WTC11 (cell line): Measurements from ENCODE around the gene DDB1. TPM values are rescaled to one million over a fixed set of nuclear protein-coding genes. Genes with fewer than 3 reads are reported as not detected.

Experiments used
- ATAC-seq: fragments of 200-7000 bp; cut with Tn5 transposase; 2 replicates; pipeline ENCODE4 v1.10.0; 2021; ENCODE audit warnings: mild to moderate bottlenecking, moderate library complexity
- CTCF ChIA-PET: fragments of 300-600 bp; sonication (Branson Sonifier 250); formaldehyde crosslinking; loops from one replicate; lab custom pipeline; 2021; ENCODE audit warnings: antibody characterized with exemption; lab: Charles Lee
- POLR2A ChIA-PET: fragments of 350-600 bp; sonication (Branson Sonifier 250); formaldehyde crosslinking; loops from one replicate; lab custom pipeline; 2021; ENCODE audit warnings: antibody characterized with exemption; lab: Charles Lee
- DNase-seq: peaks from one replicate; pipeline ENCODE4 v3.0.0; 2021; ENCODE audit warnings: low spot score
- H3K27ac Mint-ChIP-seq: 2 replicates; pipeline ENCODE4 v1.8.0; 2021; ENCODE audit warnings: mixed read lengths
- H3K27me3 Mint-ChIP-seq: 2 replicates; pipeline ENCODE4 v1.8.0; 2021; ENCODE audit warnings: low read depth, mild to moderate bottlenecking, moderate library complexity, mixed read lengths
- H3K36me3 Mint-ChIP-seq: 2 replicates; pipeline ENCODE4 v1.8.0; 2021; ENCODE audit warnings: mixed read lengths
- H3K4me1 Mint-ChIP-seq: 2 replicates; pipeline ENCODE4 v1.8.0; 2022; ENCODE audit warnings: mixed read lengths
- H3K4me3 Mint-ChIP-seq: 2 replicates; pipeline ENCODE4 v1.8.0; 2021; ENCODE audit warnings: mild to moderate bottlenecking, moderate library complexity, mixed read lengths
- H3K9me3 Mint-ChIP-seq: 2 replicates; pipeline ENCODE4 v1.8.0; 2021; ENCODE audit warnings: mixed read lengths
- ATF6 ChIP-seq: sonication (generic); formaldehyde crosslinking; IDR thresholded peaks from 2 replicates; pipeline ENCODE4 v1.8.1; 2023; ENCODE audit warnings: mild to moderate bottlenecking, missing genetic modification reagents
- EMX1 ChIP-seq: fragments of 250-450 bp; sonication (Bioruptor Pico); IDR thresholded peaks from 2 replicates; pipeline ENCODE4 v1.8.0; 2021; ENCODE audit warnings: mild to moderate bottlenecking
- GABPB1 ChIP-seq: sonication (generic); formaldehyde crosslinking; IDR thresholded peaks from 2 replicates; pipeline ENCODE4 v1.8.1; 2023; ENCODE audit warnings: mild to moderate bottlenecking, missing genetic modification reagents
- SMAD4 ChIP-seq: sonication (generic); formaldehyde crosslinking; IDR thresholded peaks from 2 replicates; pipeline ENCODE4 v1.8.0; 2022; ENCODE audit warnings: mild to moderate bottlenecking, missing genetic modification reagents
- USF2 ChIP-seq: sonication (generic); formaldehyde crosslinking; IDR thresholded peaks from 2 replicates; pipeline ENCODE4 v1.8.1; 2023; ENCODE audit warnings: mild to moderate bottlenecking, missing genetic modification reagents, moderate library complexity
- ZMAT4 ChIP-seq: fragments of 250-450 bp; sonication (Bioruptor Pico); IDR thresholded peaks from 2 replicates; pipeline ENCODE4 v1.9.0; 2021; ENCODE audit warnings: mild to moderate bottlenecking
- ZNF263 ChIP-seq: sonication (generic); formaldehyde crosslinking; IDR thresholded peaks from 2 replicates; pipeline ENCODE4 v1.8.1; 2022; ENCODE audit warnings: low read depth, mild to moderate bottlenecking, moderate library complexity, missing genetic modification reagents
- ZNF532 ChIP-seq: fragments of 250-450 bp; sonication (Bioruptor Pico); IDR thresholded peaks from 2 replicates; pipeline ENCODE4 v1.9.0; 2021; ENCODE audit warnings: mild to moderate bottlenecking, borderline replicate concordance
- total RNA-seq: library from RNA; stranded (reverse); gene quantifications from 3 replicates; pipeline ENCODE4 v1.2.3, GENCODE V29; 2021
- TF ChIP-seq, protein P1 (sequence below): sonication (generic); formaldehyde crosslinking; IDR thresholded peaks from 2 replicates; pipeline ENCODE4 v1.8.0; 2022; ENCODE audit warnings: mild to moderate bottlenecking, missing genetic modification reagents
- TF ChIP-seq, protein P2 (sequence below): sonication (generic); formaldehyde crosslinking; IDR thresholded peaks from 2 replicates; pipeline ENCODE4 v1.8.0; 2023; ENCODE audit warnings: missing genetic modification reagents, mild to moderate bottlenecking, borderline replicate concordance
- TF ChIP-seq, protein P3 (sequence below): fragments of 250-450 bp; sonication (Bioruptor Pico); IDR thresholded peaks from 2 replicates; pipeline ENCODE4 v1.8.0; 2021; ENCODE audit warnings: mild to moderate bottlenecking
- TF ChIP-seq, protein P4 (sequence below): sonication (generic); formaldehyde crosslinking; IDR thresholded peaks from 2 replicates; pipeline ENCODE4 v1.8.1; 2023; ENCODE audit warnings: mild to moderate bottlenecking, moderate library complexity, missing genetic modification reagents
- TF ChIP-seq, protein P5 (sequence below): sonication (generic); formaldehyde crosslinking; IDR thresholded peaks from 2 replicates; pipeline ENCODE4 v1.8.0; 2022; ENCODE audit warnings: mild to moderate bottlenecking, missing genetic modification reagents

The DDB1 gene
- total RNA-seq, 1 experiment from 2014 or later = 316 TPM

DNA sequence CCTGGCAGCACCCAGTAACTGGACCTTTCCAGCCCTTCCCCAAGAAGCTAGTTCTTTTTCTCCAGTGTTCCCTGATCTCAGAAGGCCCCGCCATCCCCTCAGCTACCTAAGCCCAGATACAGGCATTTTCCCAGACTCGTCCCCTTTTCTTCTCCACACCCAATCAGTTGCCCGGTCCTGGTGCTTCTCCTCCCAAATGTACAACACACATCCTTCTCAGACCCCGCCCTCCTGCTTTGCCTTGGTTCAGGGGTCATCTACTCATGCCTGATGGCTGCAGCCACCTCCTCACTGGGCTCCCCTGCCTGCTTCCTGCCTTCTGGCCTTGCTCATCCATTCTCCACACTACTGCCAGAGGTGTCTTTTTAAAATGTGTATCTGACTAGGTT, 6.6 kb upstream of the DDB1 start:
- Mint-ChIP-seq H3K4me1 (peaks cover 21% of the 10 kb centered on the region), H3K9me3 (no peaks in the 10 kb centered on the region), H3K36me3 (peaks cover 10% of the 10 kb centered on the region; the same call in 1 of the 2 replicates), H3K4me3 (no peak overlapping the region), H3K27me3 (no peaks in the 10 kb centered on the region), H3K27ac (no peak overlapping the region)
- no peak for ATAC-seq
- ChIA-PET POLR2A (no interaction called here), CTCF (interaction anchor here (8.1 kb wide), 1 partner anchor 45 kb away, joined by 346 read pairs; no protein-coding TSS in a partner anchor)
- DNase-seq = no peak
- TF ChIP-seq, protein P1, sequence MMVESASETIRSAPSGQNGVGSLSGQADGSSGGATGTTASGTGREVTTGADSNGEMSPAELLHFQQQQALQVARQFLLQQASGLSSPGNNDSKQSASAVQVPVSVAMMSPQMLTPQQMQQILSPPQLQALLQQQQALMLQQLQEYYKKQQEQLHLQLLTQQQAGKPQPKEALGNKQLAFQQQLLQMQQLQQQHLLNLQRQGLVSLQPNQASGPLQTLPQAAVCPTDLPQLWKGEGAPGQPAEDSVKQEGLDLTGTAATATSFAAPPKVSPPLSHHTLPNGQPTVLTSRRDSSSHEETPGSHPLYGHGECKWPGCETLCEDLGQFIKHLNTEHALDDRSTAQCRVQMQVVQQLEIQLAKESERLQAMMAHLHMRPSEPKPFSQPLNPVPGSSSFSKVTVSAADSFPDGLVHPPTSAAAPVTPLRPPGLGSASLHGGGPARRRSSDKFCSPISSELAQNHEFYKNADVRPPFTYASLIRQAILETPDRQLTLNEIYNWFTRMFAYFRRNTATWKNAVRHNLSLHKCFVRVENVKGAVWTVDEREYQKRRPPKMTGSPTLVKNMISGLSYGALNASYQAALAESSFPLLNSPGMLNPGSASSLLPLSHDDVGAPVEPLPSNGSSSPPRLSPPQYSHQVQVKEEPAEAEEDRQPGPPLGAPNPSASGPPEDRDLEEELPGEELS (CRISPR knock-in tag) = no peak
- TF ChIP-seq ATF6 (no peak), EMX1 (CRISPR knock-in tag) (no peak)
- TF ChIP-seq, protein P2, sequence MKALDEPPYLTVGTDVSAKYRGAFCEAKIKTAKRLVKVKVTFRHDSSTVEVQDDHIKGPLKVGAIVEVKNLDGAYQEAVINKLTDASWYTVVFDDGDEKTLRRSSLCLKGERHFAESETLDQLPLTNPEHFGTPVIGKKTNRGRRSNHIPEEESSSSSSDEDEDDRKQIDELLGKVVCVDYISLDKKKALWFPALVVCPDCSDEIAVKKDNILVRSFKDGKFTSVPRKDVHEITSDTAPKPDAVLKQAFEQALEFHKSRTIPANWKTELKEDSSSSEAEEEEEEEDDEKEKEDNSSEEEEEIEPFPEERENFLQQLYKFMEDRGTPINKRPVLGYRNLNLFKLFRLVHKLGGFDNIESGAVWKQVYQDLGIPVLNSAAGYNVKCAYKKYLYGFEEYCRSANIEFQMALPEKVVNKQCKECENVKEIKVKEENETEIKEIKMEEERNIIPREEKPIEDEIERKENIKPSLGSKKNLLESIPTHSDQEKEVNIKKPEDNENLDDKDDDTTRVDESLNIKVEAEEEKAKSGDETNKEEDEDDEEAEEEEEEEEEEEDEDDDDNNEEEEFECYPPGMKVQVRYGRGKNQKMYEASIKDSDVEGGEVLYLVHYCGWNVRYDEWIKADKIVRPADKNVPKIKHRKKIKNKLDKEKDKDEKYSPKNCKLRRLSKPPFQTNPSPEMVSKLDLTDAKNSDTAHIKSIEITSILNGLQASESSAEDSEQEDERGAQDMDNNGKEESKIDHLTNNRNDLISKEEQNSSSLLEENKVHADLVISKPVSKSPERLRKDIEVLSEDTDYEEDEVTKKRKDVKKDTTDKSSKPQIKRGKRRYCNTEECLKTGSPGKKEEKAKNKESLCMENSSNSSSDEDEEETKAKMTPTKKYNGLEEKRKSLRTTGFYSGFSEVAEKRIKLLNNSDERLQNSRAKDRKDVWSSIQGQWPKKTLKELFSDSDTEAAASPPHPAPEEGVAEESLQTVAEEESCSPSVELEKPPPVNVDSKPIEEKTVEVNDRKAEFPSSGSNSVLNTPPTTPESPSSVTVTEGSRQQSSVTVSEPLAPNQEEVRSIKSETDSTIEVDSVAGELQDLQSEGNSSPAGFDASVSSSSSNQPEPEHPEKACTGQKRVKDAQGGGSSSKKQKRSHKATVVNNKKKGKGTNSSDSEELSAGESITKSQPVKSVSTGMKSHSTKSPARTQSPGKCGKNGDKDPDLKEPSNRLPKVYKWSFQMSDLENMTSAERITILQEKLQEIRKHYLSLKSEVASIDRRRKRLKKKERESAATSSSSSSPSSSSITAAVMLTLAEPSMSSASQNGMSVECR (CRISPR knock-in tag) = no peak

DNA sequence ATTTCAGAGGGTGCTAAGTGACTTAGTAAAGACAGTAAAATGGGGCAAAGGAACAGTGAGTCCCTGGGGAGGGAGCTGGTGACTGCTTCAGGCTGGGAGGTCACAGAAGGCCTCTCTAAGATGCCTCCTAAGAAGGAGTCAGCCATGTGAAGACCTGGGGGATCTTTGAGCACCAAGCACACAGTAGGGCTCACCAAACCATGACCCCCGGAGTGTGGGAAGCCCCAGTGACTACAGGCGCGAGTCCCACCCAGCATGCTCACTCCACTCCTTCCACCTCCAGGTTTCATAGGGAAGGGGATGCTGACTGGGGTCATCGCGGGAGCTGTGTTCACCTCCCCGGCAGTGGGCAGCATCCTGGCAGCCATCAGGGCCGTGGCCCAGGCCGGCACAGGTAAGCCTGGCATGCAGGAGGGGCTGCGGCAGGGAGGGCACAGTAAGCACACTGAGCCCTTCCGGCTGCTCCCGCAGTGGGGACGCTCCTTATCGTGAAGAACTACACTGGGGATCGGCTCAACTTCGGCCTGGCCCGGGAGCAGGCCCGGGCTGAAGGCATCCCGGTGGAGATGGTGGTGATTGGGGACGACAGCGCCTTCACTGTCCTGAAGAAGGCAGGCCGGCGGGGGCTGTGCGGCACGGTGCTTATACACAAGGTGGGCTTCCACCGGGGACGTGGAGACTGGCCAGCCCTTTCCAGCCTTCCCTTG, 6.0 kb upstream of the DDB1 start:
- ATAC-seq (no peak), DNase-seq (no peak)
- Mint-ChIP-seq H3K9me3 (no peaks in the 10 kb centered on the region), H3K27ac (no peak overlapping the region), H3K27me3 (no peaks in the 10 kb centered on the region), H3K4me1 (peaks cover 26% of the 10 kb centered on the region), H3K36me3 (peaks cover 10% of the 10 kb centered on the region; the same call in 1 of the 2 replicates), H3K4me3 (no peak overlapping the region)
- CTCF ChIA-PET = interaction anchor here (8.1 kb wide), 1 partner anchor 45 kb away, joined by 346 read pairs; no protein-coding TSS in a partner anchor
- POLR2A ChIA-PET = no interaction called here
- TF ChIP-seq SMAD4 (CRISPR knock-in tag) (no peak), ZNF532 (CRISPR knock-in tag) (no peak), GABPB1 (CRISPR knock-in tag) (no peak), USF2 (no peak), ZMAT4 (CRISPR knock-in tag) (no peak), ZNF263 (CRISPR knock-in tag) (no peak)
- TF ChIP-seq, protein P3, sequence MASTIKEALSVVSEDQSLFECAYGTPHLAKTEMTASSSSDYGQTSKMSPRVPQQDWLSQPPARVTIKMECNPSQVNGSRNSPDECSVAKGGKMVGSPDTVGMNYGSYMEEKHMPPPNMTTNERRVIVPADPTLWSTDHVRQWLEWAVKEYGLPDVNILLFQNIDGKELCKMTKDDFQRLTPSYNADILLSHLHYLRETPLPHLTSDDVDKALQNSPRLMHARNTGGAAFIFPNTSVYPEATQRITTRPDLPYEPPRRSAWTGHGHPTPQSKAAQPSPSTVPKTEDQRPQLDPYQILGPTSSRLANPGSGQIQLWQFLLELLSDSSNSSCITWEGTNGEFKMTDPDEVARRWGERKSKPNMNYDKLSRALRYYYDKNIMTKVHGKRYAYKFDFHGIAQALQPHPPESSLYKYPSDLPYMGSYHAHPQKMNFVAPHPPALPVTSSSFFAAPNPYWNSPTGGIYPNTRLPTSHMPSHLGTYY = no peak
- TF ChIP-seq, protein P4, sequence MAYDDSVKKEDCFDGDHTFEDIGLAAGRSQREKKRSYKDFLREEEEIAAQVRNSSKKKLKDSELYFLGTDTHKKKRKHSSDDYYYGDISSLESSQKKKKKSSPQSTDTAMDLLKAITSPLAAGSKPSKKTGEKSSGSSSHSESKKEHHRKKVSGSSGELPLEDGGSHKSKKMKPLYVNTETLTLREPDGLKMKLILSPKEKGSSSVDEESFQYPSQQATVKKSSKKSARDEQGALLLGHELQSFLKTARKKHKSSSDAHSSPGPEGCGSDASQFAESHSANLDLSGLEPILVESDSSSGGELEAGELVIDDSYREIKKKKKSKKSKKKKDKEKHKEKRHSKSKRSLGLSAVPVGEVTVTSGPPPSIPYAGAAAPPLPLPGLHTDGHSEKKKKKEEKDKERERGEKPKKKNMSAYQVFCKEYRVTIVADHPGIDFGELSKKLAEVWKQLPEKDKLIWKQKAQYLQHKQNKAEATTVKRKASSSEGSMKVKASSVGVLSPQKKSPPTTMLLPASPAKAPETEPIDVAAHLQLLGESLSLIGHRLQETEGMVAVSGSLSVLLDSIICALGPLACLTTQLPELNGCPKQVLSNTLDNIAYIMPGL (CRISPR knock-in tag) = no peak
- TF ChIP-seq, protein P5, sequence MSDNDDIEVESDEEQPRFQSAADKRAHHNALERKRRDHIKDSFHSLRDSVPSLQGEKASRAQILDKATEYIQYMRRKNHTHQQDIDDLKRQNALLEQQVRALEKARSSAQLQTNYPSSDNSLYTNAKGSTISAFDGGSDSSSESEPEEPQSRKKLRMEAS = no peak
